ENCODE results near the gene LRRC3. TPM values are rescaled to one million over a fixed set of nuclear protein-coding genes. Genes with fewer than 3 reads are reported as not detected.

LRRC3 gene
- total and polyA plus RNA-seq, 2 of the 8 experiments (the other 6 are each of a cell fraction or from before 2014, with no cell fraction given), result 3.1 to 5.4 TPM

- no peak overlapping the region for H3K4me2 ChIP-seq (ENCODE audit: insufficient read depth in 1 of 2, low read depth in 2 of 2, low read length in 2 of 2)
- H2AFZ ChIP-seq (ENCODE audit: low read length), result no peak overlapping the region
- H3K9ac ChIP-seq (replicated peaks in 1 of 4; ENCODE audit: extremely low read depth in 1 of 4, low read depth in 3 of 4, low read length in 3 of 4), result no peak overlapping the region
- no peaks in the 10 kb centered on the region for H3K9me3 ChIP-seq (ENCODE audit: insufficient read depth in 2 of 2, low read depth in 1 of 2, low read length in 1 of 2)
- no peak overlapping the region for H2BK12ac ChIP-seq (ENCODE audit: low read depth, low read length)
- no peak overlapping the region for H2AK5ac ChIP-seq (ENCODE audit: low read depth, low read length)
- ChIA-PET POLR2A (ENCODE audit: partially characterized antibody) (no interaction called here), CTCF (ENCODE audit: partially characterized antibody) (interaction anchor here (0.5 to 1.1 kb wide), 2 partner anchors 14 to 20 kb away, joined by 3 to 4 read pairs; no protein-coding TSS in a partner anchor)
- no peak for TF ChIP-seq BCL11A (IDR thresholded peaks at IDR 0.05; ENCODE audit: low read depth in 2 of 2, low read length in 2 of 2)
- TF ChIP-seq CTBP2 (IDR thresholded peaks at IDR 0.05; ENCODE audit: borderline replicate concordance, insufficient read depth, insufficient read length, low read length), result no peak
- H3K79me1 ChIP-seq (ENCODE audit: low read depth, low read length), result no peaks in the 10 kb centered on the region
- H3K4me1 ChIP-seq (replicated peaks in 1 of 4; ENCODE audit: control insufficient read depth in 3 of 4, insufficient read depth in 4 of 4, low read length in 3 of 4), result peaks cover 0 to 3% (median 2%) of the 10 kb centered on the region in 4 experiments; a peak in 2 of 7 replicates
- H3K23me2 ChIP-seq (ENCODE audit: low read depth, low read length), result peaks cover 3% of the 10 kb centered on the region; the same call in 1 of the 2 replicates
- H3K23ac ChIP-seq (ENCODE audit: insufficient read length), result no peak overlapping the region
- peaks cover 0 to 6% of the 10 kb centered on the region in 2 experiments for H4K20me1 ChIP-seq (replicated peaks in 1 of 2; ENCODE audit: control insufficient read depth in 1 of 2, insufficient read depth in 2 of 2, low read length in 2 of 2)
- no peak overlapping the region for H3K14ac ChIP-seq (ENCODE audit: insufficient read length)
- no peak overlapping the region for H3K18ac ChIP-seq (ENCODE audit: extremely low read depth, low read length)
- H2BK20ac ChIP-seq (ENCODE audit: low read length), result no peak overlapping the region
- DNase-seq (ENCODE audit: low read depth in 1 of 2, low spot score in 2 of 2) (no peak), FAIRE-seq (no peak)
- H3K27ac ChIP-seq (ENCODE audit: low read depth, low read length), result no peak overlapping the region
- no peak overlapping the region for H4K8ac ChIP-seq (ENCODE audit: extremely low read depth, insufficient read depth, low read length)
- no peak overlapping the region for H3K4ac ChIP-seq (replicated peaks; ENCODE audit: insufficient read length, low read depth, low read length)
- no peak overlapping the region for H4K5ac ChIP-seq (ENCODE audit: insufficient read length, low read depth, low read length)
- H3K27me3 ChIP-seq (replicated peaks in 1 of 4; ENCODE audit: control insufficient read depth in 3 of 4, extremely low read depth in 1 of 4, insufficient read depth in 3 of 4, low read length in 3 of 4), result peaks cover 0 to 11% (median 4%) of the 10 kb centered on the region in 4 experiments; a peak in 4 of 7 replicates
- no peak overlapping the region for H3K4me3 ChIP-seq (ENCODE audit: extremely low read depth in 1 of 4, insufficient read depth in 2 of 4, low read depth in 3 of 4, low read length in 4 of 4)
- no peaks in the 10 kb centered on the region for H3K79me2 ChIP-seq (ENCODE audit: control insufficient read depth in 1 of 2, insufficient read depth in 2 of 2, low read length in 2 of 2)
- H2BK120ac ChIP-seq (replicated peaks; ENCODE audit: low read depth, low read length), result no peak overlapping the region
- WGBS, 2 experiments (ENCODE audit: extremely low coverage in 1 of 2, insufficient coverage in 1 of 2, insufficient read length in 1 of 2, insufficient replicate concordance in 2 of 2, low coverage in 1 of 2, low lambda C conversion rate in 2 of 2, missing lambda C conversion rate in 1 of 2), result 90% methylated on average over 10 of the region's 14 CpGs; no CpG with 5 or more reads in 1 of the 2 experiments
- H4K91ac ChIP-seq (replicated peaks; ENCODE audit: insufficient read length, low read length), result no peak overlapping the region
- no peak overlapping the region for H3K56ac ChIP-seq (replicated peaks; ENCODE audit: insufficient read length, low read depth, low read length)
- no peaks in the 10 kb centered on the region for H3K36me3 ChIP-seq (ENCODE audit: control insufficient read depth in 2 of 4, insufficient read depth in 4 of 4, low read length in 3 of 4)
- no peak overlapping the region for H2BK5ac ChIP-seq (ENCODE audit: low read depth, low read length)
- H2BK15ac ChIP-seq (ENCODE audit: low read length), result no peak overlapping the region
Measured at GRCh38 chr21:44459712-44460440, 4.6 kb downstream of the LRRC3 start.

All from H1 (cell line).